Mammary epithelial cell (primary cell): ENCODE data around the gene CAPG.

Source experiments
- CTCF ChIP-seq, 2 donors: IDR thresholded peaks in 1 of 2; conservative IDR thresholded peaks in 1 of 2; 2 replicates each; pipeline ENCODE4 v1.5.1; 2011 to 2012; ENCODE audit warnings: inconsistent platforms in 2 of 2, low read length in 2 of 2, mild to moderate bottlenecking in 2 of 2, control low read depth in 1 of 2, low read depth in 1 of 2; ENCODE audit not compliant: insufficient read depth in 1 of 2; ENCODE audit errors: extremely low read depth in 1 of 2
- EZH2 ChIP-seq: IDR thresholded peaks from 2 replicates; pipeline ENCODE4 v1.6.1; 2012; ENCODE audit warnings: low read length, inconsistent platforms, borderline replicate concordance

- TF ChIP-seq CTCF (conservative IDR thresholded peaks at IDR 0.05 in 1 of 2, IDR thresholded peaks at IDR 0.05 in 1 of 2; ENCODE audit: extremely low read depth in 1 of 2, insufficient read depth in 1 of 2, low read depth in 1 of 2, low read length in 2 of 2) (no peak), EZH2 (no peak)
Observed at GRCh38 chr2:85431570-85432205, 21.5 kb upstream of the CAPG start.
